NK-92 (cell line): ENCODE data around the gene SPACA9.

ENCODE experiments used
- DNase-seq: peaks from one replicate; lab custom pipeline; 2025; ENCODE audit not compliant: unreplicated experiment; lab: John Stamatoyannopoulos, UW

SPACA9 gene

DNA sequence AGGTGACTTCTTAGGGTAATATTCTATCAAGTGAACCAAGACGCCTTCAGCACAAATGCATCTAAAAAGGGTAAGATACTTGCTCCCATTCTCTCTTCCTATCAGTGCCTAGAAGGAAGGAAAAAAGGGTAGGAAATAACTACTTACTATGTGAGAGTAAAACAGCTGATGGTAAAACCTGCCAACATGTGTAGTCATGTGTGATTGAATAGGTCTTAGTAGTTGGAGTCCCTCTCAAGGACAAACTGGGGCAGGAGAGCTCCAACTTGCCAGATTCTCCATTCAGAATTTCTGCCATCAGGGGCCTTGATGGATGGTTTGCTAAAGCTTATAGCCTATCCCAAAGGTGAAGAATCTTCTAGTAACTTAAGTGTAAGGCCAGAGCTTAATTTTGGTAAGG is 60.5 kb downstream of the SPACA9 start:
- no peak for DNase-seq
